HuH-7.5 (cell line): Measurements from ENCODE around the gene MYO7A.
A peak's percentile ranks its signal among the peaks of the same experiment; 100 is the strongest.

Experiments used
- DNase-seq: peaks from one replicate; pipeline ENCODE4 v3.0.0; 2011; ENCODE audit warnings: low spot score

The MYO7A gene

DNA sequence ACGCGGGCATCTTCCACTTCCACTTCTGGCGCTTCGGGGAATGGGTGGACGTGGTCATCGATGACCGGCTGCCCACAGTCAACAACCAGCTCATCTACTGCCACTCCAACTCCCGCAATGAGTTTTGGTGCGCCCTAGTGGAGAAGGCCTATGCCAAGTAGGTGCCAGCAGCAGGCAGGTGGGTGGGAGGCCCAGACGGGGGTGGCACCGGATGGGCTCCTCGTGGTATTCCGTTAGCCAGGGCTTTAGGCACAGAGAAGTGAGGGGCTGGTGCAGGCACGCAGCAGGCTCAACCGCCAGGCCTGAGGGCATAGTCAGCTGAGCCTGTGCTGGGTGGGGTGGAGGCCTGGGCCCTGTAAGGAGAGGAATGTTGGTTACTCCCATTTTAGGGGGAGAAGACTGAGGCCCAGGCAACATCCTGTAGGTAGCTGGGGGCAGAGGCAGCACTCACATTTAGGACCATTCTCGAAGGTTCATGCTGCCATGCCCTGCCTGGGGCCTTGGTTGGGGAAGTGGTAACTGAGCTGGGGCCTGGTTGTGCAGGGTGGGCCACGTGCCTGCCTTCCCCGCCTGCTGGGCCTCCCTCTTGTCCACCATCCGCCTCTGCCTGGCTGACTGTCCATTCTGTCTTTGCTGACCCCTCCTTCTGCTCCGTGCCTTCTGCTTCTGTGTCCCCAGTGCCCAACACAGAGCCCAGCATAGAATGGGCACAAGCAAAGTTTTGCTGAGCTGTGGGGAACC, 15.2 kb upstream of the MYO7A start:
- DNase-seq: no peak

DNA sequence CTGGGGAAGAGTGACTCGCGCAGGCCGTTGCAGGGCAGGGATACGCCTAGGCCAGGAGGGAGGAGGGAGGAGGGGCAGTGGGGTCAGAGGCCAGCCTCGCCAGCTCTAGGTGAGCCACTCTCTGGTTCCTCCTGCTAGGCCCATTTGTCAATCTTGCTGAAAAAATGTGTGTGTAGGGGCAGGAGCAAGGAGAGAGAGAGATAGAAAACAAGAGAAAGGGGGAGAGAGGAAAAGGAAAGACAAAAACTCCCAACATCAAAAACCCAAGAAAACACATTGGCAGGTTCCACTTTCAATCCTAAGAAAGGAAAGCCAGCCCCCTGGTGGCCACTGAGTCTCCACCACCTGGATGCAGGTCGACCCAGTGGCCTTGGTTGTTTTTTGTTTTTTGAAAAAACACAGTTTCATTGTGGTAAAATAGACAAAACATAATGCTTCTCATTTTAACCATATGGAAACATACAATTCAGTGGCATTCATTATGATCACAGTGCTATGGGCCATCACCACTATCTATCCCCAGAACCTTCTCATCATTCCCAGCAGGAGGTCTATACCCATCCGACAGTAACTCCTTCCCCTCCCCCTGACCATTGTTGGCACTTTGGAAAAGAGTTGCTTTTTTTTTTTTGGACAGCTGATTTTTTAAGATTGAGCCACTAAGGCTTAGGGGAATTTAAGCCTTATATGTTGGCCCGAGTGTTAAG, 14.5 kb upstream of the MYO7A start:
- peak; percentile 79 for DNase-seq

DNA sequence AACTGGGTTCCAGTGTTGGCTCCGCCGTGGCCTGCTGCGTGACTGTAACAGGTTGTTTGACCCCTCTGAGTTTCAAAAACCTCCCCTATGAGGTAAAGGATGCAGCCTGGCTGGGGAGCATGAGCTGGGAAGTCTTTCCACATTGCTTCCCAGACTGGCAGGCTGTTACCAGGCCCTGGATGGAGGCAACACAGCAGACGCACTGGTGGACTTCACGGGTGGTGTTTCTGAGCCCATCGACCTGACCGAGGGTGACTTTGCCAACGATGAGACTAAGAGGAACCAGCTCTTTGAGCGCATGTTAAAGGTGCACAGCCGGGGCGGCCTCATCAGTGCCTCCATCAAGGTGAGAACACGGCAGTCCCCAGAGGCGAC, 14.0 kb upstream of the MYO7A start:
- no peak for DNase-seq

- DNase-seq: peak; percentile 67
These were observed 12.8 kb upstream of the MYO7A start for GRCh38 chr11:77115181-77115611.

DNA sequence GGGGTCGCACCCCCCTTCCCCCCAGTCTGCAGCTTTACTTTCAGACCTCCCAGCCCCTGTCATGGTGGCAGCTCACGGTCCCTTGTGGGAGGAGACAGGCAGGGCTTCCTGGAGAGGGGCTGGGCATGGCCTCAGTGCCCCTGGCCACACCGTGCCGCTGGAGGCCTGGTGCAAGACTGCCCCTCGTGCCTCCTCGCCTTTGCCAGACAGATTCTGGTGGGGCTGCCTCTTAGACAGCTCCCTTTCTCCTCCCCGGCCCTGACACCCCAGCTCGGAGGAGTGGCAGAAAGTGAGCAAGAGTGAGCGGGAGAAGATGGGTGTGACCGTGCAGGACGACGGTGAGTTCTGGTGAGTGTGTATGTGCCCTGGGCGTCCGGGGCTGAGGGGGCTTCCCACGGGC, 12.1 kb upstream of the MYO7A start:
- DNase-seq: no peak

DNA sequence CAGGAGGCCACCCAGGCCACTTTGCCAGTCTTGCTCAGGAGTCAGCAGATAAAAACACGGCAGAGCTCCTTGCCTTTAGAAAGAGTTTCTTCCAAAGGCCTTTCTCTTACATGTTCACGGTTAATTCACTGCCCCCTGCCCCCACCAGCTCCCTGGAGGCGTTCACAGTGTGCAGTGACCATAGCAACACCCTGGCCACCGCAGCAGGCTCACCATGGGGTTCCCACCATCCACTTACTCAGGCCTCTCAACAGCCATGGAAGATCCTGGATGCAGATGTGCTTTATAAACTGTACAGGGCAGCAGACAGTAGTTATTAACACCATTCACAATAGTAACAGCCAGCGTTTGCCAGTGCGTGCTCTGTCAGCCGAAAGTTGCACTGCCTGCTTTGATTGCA, 10.6 kb upstream of the MYO7A start:
- no peak for DNase-seq

- no peak for DNase-seq
These were observed 10.0 kb upstream of the MYO7A start for GRCh38 chr11:77118086-77118485.

- no peak for DNase-seq
These were observed 9.1 kb upstream of the MYO7A start for GRCh38 chr11:77118971-77119370.

- no peak for DNase-seq
These were observed 8.5 kb upstream of the MYO7A start for GRCh38 chr11:77119531-77119936.

GRCh38 chr11:77120571-77120970, 7.5 kb upstream of the MYO7A start:
- no peak for DNase-seq

DNA sequence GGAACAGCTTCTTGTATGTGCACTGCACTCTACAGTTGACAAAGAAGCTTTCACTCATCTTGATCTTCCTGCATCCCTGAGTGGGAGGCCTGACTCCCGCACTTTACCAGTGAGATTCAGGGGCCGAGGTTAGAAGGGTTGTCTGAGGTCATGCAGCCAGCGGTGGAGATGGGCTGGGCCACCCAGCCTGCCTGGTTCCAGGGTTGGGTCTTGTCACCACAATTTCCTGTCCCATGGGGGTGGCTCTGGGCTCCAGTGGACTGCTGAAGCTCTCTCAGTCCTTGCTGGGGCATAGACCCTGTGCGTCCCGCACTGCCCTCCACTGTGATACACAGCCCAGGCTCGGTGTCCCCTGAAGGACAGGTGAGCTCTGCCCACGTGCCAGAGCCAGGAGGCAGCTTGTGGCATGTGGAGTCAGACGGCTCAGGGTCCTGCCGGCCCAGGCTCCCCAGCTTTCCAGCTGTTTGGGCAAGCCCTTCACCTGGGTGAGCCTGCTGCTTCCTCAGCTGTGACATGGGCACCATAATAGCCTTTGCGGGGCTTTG, 6.9 kb upstream of the MYO7A start:
- DNase-seq: no peak

- DNase-seq: no peak
These were observed 6.0 kb upstream of the MYO7A start for GRCh38 chr11:77121876-77122575.

GRCh38 chr11:77122576-77123212, 5.4 kb upstream of the MYO7A start:
- DNase-seq: no peak

DNA sequence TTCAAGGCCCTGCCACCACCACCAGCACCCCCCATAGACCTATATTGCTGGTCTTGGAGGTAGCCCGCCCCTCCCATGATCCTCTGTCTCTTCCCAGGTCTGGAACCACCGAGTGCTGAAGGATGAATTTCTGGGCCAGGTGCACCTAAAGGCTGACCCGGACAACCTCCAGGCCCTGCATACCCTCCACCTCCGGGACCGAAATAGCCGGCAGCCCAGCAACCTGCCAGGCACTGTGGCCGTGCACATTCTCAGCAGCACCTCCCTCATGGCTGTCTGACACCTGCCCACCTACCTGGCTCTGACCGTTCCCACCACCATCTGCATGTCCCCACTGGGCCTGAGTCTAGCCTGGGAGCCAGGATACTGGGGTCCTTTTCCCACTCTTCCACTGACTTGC, 4.5 kb upstream of the MYO7A start:
- DNase-seq: no peak

DNA sequence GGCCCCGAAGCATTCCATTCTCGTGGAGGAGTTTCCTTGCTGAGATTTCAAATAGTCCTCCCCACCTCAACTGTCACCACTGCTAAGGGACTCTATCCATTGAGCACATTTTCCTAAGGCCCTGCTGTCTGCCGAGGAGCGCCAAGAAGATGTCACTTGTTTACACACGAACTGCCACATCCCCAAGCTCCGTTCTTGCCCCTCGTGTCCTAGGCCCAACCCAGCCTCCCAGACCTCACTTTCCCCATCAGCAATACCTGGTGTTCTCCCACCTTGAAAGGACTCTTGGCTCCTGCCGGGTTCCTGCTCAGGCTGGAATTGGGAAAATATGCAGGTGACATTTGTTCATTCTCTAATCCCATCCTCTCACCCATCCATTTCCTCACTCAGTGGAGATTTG, 4.0 kb upstream of the MYO7A start:
- DNase-seq: no peak

- no peak for DNase-seq
These were observed 3.6 kb upstream of the MYO7A start for GRCh38 chr11:77124488-77124887.

GRCh38 chr11:77125191-77125590, 2.9 kb upstream of the MYO7A start:
- DNase-seq: no peak

DNA sequence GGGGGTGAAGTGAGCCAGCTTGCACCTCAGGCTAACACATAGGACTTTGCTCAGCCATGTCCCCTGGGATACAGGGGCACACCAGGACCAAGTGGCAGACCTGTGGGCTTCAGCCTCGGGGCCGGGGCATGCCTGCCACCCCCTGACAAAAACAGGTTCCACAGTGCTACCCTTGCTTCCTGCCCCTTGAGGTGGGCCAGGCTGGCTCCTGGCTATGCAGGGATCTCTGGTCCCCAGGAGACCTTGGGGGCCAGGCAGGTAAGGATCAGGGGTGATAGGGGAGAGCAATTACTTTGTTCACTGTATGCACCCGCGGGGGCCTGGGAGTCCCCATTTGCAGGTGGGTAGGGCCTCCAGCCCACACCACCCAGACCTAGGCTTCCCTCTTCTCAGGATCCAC, 2.4 kb upstream of the MYO7A start:
- no peak for DNase-seq

DNA sequence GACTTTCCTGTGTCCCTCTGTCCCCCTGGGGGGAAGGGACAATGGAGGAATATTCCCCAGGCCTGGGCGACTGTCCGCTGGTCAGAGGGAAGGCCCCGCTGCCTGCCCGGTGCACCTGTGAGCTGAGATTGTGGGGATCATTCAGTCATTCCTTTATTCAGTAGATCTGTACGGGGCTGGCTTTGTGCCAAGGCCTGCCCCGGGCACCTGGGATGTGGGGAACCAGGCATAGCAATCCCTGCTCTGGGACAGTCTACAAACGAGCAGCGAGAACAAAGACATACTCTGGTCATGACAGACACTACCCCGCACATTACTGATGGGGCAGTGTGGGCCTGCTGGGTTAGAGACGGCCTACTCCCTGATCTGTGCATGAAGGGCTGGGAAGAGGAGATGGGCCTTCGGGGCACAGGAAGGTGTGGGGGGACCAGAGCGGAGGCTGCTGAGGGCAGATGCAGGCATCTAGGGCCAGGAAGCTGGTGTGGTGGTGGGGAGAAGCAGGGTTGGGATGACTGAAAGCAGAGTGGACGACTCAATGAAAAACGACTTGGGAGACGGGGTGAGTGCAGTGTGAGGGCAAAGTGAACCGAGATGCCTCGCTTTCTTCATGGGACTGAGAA, 1.8 kb upstream of the MYO7A start:
- DNase-seq: no peak

DNA sequence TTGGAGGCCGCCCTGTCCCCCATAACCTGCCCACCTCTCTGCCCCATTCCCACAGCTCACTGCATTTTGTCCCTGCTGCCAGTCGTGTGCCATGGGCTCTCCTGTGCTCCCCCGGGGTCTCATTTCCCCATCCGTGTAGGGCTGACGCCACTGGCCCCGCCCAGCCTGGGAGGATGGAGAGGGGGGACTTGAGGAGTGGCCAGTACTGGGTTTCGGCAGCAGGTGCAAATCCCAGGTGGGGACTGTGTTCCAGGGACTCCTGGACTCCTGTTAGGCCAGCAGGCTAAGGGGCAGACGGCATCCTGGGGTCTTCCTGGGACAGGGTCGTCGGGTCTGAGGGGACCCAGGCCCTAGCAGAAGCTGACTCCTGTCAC, 1.2 kb upstream of the MYO7A start:
- no peak for DNase-seq

- peak; percentile 68 for DNase-seq
These were observed 673 bp upstream of the MYO7A start for GRCh38 chr11:77127235-77127911.
